Right atrium auricular region (tissue), 2 donors: ENCODE results near the gene GABRB1. TPM values are rescaled to one million over a fixed set of nuclear protein-coding genes. Genes with fewer than 3 reads are reported as not detected.

Experiments used
- DNase-seq: peaks from one replicate; pipeline ENCODE4 v3.0.0-alpha.2; 2019; ENCODE audit warnings: low spot score
- H3K27ac ChIP-seq, 2 donors: fragments of 200-600 bp; sonication (generic); 1 replicate in 1 of 2; 2 replicates in 1 of 2; pipeline ENCODE4 v1.5.1; 2016 to 2019
- H3K27me3 ChIP-seq, 2 donors: fragments of 200-600 bp; sonication (generic); one replicate each; pipeline versions ENCODE4 v1.5.1 to v1.6.0; 2017 to 2019
- H3K36me3 ChIP-seq: fragments of 200-600 bp; sonication (generic); one replicate; pipeline ENCODE4 v1.5.1; 2016
- H3K4me1 ChIP-seq, 2 donors: fragments of 200-600 bp; sonication (generic); one replicate each; pipeline versions ENCODE4 v1.5.1 to v1.6.0; 2017 to 2019
- H3K4me3 ChIP-seq, 2 donors: fragments of 200-600 bp; sonication (generic); 1 replicate in 1 of 2; 2 replicates in 1 of 2; pipeline ENCODE4 v1.5.1; 2017 to 2019; ENCODE audit warnings: mild to moderate bottlenecking in 1 of 2, moderate library complexity in 1 of 2
- H3K9me3 ChIP-seq, 2 donors: fragments of 200-600 bp; sonication (generic); one replicate each; pipeline ENCODE4 v1.5.1; 2019
- CTCF ChIP-seq, 2 donors: fragments of 200-600 bp; sonication (generic); IDR thresholded peaks; one replicate each; pipeline ENCODE4 v1.5.1; 2019; ENCODE audit warnings: antibody characterized with exemption in 2 of 2
- total RNA-seq, 2 donors: library from RNA; depleted of rRNA; stranded (reverse); fragments of >200 nt; gene quantifications; one replicate each; pipeline ENCODE4 v1.1.0, GENCODE V29; 2016

Gene GABRB1
- total RNA-seq, 2 donors from 2014 or later: 1.1 to 2.6 TPM

GRCh38 chr4:47451657-47452056, 420.3 kb downstream of the GABRB1 start:
- peaks cover 15% of the 10 kb centered on the region for H3K36me3 ChIP-seq
- no peak for TF ChIP-seq CTCF (IDR thresholded peaks at IDR 0.05)
- no peak overlapping the region for H3K27ac ChIP-seq

GRCh38 chr4:47462799-47463234, 431.4 kb downstream of the GABRB1 start:
- no peaks in the 10 kb centered on the region for H3K27me3 ChIP-seq
- peak overlapping the region; percentile 89 to 92 for H3K27ac ChIP-seq
- no peaks in the 10 kb centered on the region for H3K9me3 ChIP-seq
- H3K4me3 ChIP-seq: peak overlapping the region; percentile 80 to 91
- peaks cover 0 to 10% of the 10 kb centered on the region in 2 donors for H3K4me1 ChIP-seq
- TF ChIP-seq CTCF (IDR thresholded peaks at IDR 0.05): no peak
- H3K36me3 ChIP-seq: no peaks in the 10 kb centered on the region
- DNase-seq: no peak

More at GRCh38 chr4:47451657-47452056, 420.3 kb downstream of the GABRB1 start:
- Histone ChIP-seq H3K4me3 (no peak overlapping the region), H3K9me3 (no peaks in the 10 kb centered on the region), H3K4me1 (no peaks in the 10 kb centered on the region), H3K27me3 (no peaks in the 10 kb centered on the region)
- DNase-seq: no peak

- Histone ChIP-seq H3K4me1 (peaks cover 0 to 10% of the 10 kb centered on the region in 2 donors), H3K9me3 (no peaks in the 10 kb centered on the region), H3K36me3 (no peaks in the 10 kb centered on the region), H3K27me3 (no peaks in the 10 kb centered on the region), H3K4me3 (peak within 1 kb of the TSS; percentile 80 to 91), H3K27ac (peak within 1 kb of the TSS; percentile 89 to 92)
- TF ChIP-seq CTCF (IDR thresholded peaks at IDR 0.05): peak; percentile 20 to 55
- peak; percentile 98 for DNase-seq
Measured at GRCh38 chr4:47463235-47463956, 432.0 kb downstream of the GABRB1 start, which contains the start of gene COMMD8. Gene COMMD8, minus strand, starts transcription at chr4:47463702. Its CDS starts 51 bp downstream, at chr4:47463651.

- Histone ChIP-seq H3K27me3 (no peaks in the 10 kb centered on the region), H3K4me3 (no peak overlapping the region), H3K4me1 (peaks cover 0 to 10% of the 10 kb centered on the region in 2 donors), H3K9me3 (no peaks in the 10 kb centered on the region), H3K27ac (no peak overlapping the region), H3K36me3 (no peaks in the 10 kb centered on the region)
- no peak for TF ChIP-seq CTCF (IDR thresholded peaks at IDR 0.05)
- no peak for DNase-seq
Measured at GRCh38 chr4:47465004-47465403, 433.6 kb downstream of the GABRB1 start.

- H3K27ac ChIP-seq: no peak overlapping the region
- no peaks in the 10 kb centered on the region for H3K9me3 ChIP-seq
- no peak for DNase-seq
- TF ChIP-seq CTCF (IDR thresholded peaks at IDR 0.05): no peak
- no peak overlapping the region for H3K4me3 ChIP-seq
- no peaks in the 10 kb centered on the region for H3K36me3 ChIP-seq
- H3K27me3 ChIP-seq: no peaks in the 10 kb centered on the region
- peaks cover 0 to 10% of the 10 kb centered on the region in 2 donors for H3K4me1 ChIP-seq
Measured at GRCh38 chr4:47466056-47466785, 434.9 kb downstream of the GABRB1 start.
